Osteocyte (in vitro differentiated cells): ENCODE results near the gene MYH9. TPM values are rescaled to one million over a fixed set of nuclear protein-coding genes. Genes with fewer than 3 reads are reported as not detected.

Source experiments
- DNase-seq: peaks from one replicate; pipeline ENCODE4 v3.0.0; 2021; ENCODE audit warnings: mixed read lengths; ENCODE audit not compliant: unreplicated experiment; ENCODE audit errors: extremely low spot score
- H3K27ac Mint-ChIP-seq: one replicate; pipeline ENCODE4 v1.8.0; 2021; ENCODE audit warnings: mild to moderate bottlenecking, mixed read lengths; ENCODE audit not compliant: unreplicated experiment
- H3K27me3 Mint-ChIP-seq: one replicate; pipeline ENCODE4 v1.8.0; 2021; ENCODE audit warnings: mixed read lengths; ENCODE audit not compliant: unreplicated experiment
- H3K36me3 Mint-ChIP-seq: one replicate; pipeline ENCODE4 v1.8.0; 2021; ENCODE audit warnings: mixed read lengths; ENCODE audit not compliant: unreplicated experiment
- H3K4me1 Mint-ChIP-seq: one replicate; pipeline ENCODE4 v1.8.0; 2021; ENCODE audit warnings: mixed read lengths; ENCODE audit not compliant: unreplicated experiment
- H3K4me3 Mint-ChIP-seq: one replicate; pipeline ENCODE4 v1.8.0; 2021; ENCODE audit warnings: mild to moderate bottlenecking, moderate library complexity, mixed read lengths; ENCODE audit not compliant: unreplicated experiment
- H3K9me3 Mint-ChIP-seq: one replicate; pipeline ENCODE4 v1.8.0; 2021; ENCODE audit warnings: mixed read lengths; ENCODE audit not compliant: unreplicated experiment
- microRNA-seq: library from miRNA; unstranded; fragments of <30 nt; microRNA quantifications from one replicate; pipeline ENCODE4 v1.1.0, GENCODE V29; 2020; ENCODE audit not compliant: unreplicated experiment
- total RNA-seq: library from RNA; stranded (reverse); gene quantifications from 2 replicates; pipeline ENCODE4 v1.2.1, GENCODE V29; 2021
- TF ChIP-seq, protein P1 (sequence below): fragments of 200-600 bp; sonication (generic); IDR thresholded peaks from 2 replicates; pipeline ENCODE4 v1.5.0; 2021; ENCODE audit warnings: antibody characterized with exemption, mild to moderate bottlenecking, moderate library complexity

The MYH9 gene
- total RNA-seq, 1 donor from 2014 or later, result 938 TPM

DNA sequence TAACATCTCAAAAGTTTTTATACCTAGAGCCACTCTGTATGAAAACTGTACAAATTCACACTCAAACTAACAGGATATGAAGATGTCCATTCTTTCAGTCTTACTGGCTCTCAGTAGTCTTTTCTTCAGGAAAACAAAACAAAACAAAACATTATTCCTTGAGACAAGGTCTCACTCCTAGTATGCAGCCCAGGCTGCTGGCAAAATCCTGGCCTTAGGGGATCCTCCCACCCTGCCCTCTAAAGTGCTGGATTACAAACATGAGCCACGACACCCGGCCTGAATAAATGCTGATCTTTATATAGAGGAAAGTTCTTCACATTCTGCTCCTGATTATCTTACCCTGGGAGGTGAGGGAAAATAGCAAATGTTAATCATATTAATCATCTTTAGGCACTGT lies 153.6 kb downstream of the MYH9 start:
- Mint-ChIP-seq H3K4me1 (peaks cover 56% of the 10 kb centered on the region), H3K27me3 (no peaks in the 10 kb centered on the region), H3K27ac (peak overlapping the region; percentile 33), H3K4me3 (no peak overlapping the region), H3K36me3 (peaks cover 62% of the 10 kb centered on the region), H3K9me3 (peaks cover 7% of the 10 kb centered on the region)
- TF ChIP-seq, protein P1, sequence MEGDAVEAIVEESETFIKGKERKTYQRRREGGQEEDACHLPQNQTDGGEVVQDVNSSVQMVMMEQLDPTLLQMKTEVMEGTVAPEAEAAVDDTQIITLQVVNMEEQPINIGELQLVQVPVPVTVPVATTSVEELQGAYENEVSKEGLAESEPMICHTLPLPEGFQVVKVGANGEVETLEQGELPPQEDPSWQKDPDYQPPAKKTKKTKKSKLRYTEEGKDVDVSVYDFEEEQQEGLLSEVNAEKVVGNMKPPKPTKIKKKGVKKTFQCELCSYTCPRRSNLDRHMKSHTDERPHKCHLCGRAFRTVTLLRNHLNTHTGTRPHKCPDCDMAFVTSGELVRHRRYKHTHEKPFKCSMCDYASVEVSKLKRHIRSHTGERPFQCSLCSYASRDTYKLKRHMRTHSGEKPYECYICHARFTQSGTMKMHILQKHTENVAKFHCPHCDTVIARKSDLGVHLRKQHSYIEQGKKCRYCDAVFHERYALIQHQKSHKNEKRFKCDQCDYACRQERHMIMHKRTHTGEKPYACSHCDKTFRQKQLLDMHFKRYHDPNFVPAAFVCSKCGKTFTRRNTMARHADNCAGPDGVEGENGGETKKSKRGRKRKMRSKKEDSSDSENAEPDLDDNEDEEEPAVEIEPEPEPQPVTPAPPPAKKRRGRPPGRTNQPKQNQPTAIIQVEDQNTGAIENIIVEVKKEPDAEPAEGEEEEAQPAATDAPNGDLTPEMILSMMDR, result no peak
- DNase-seq, result no peak

DNA sequence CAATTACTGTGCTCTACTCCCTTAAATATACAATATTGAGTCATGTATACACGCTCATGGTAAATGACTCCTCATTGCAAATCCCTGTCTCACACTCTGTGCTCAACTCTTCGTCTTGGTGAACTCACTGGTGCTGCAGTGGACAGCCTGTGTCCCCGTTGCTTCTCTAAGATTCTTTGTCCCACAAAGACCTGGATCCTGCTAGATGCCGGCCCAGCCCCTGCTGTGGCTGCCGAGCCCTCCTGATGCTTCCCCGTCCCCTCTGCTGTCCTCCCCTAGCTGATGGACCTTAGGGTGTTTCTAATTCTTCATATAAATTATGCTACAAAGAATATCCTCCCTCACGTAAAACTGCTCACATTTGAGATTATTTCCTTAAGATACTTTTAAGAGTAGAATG lies 154.0 kb downstream of the MYH9 start:
- TF ChIP-seq, protein P1, result no peak
- no peak overlapping the region for H3K27ac Mint-ChIP-seq
- peaks cover 7% of the 10 kb centered on the region for H3K9me3 Mint-ChIP-seq
- peaks cover 66% of the 10 kb centered on the region for H3K36me3 Mint-ChIP-seq
- H3K4me1 Mint-ChIP-seq, result peaks cover 53% of the 10 kb centered on the region
- no peaks in the 10 kb centered on the region for H3K27me3 Mint-ChIP-seq
- no peak overlapping the region for H3K4me3 Mint-ChIP-seq
- no peak for DNase-seq

DNA sequence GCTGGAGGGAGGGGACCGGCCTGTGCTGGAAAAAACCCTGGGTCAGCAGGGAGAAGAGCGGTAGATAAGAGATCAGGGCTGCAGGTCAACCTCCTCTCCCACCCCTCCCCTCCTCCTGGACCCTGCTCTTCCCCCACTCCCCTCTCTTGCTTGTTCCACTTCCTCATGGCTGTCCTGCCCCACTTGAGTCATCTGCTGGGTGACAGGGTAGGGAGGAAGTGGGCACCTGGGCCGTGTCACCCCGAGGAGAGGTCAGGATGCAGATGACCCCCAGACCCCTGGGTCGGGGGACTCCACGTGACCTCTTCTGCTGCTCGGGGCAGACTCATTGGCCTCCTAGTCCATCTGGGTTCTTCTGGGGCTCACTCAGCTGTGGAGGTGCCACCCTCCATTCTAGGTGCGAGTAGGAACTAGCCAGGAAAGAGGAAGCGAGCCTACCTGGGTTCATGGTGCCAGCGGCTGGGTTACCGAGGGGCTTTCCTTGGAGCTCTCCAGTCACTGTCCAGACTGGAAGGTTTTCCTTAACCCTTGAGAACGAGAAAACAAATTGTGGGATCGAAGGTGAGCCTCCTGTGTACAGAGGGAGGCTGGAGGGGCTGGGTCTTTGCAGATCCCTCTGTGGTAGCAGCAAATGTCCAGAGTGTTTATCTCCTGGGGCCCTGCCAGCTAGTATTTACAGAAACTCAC lies 154.9 kb downstream of the MYH9 start:
- H3K4me1 Mint-ChIP-seq, result peaks cover 44% of the 10 kb centered on the region
- H3K36me3 Mint-ChIP-seq, result peaks cover 69% of the 10 kb centered on the region
- H3K4me3 Mint-ChIP-seq, result no peak overlapping the region
- peaks cover 7% of the 10 kb centered on the region for H3K9me3 Mint-ChIP-seq
- TF ChIP-seq, protein P1, result no peak
- no peak overlapping the region for H3K27ac Mint-ChIP-seq
- H3K27me3 Mint-ChIP-seq, result no peaks in the 10 kb centered on the region
- DNase-seq, result no peak

Small RNAs within 50 kb of the gene (microRNA-seq; reads per million reads assigned to microRNA genes)
- gene MIR6819, result 3.3 reads per million

Other genes with a start within 250 kb of the MYH9 start
- gene APOL3, start 227.2 kb downstream of the MYH9 start, total RNA-seq, result 10.1 and 10.8 TPM in 2 replicates
- 0.13 TPM in 1 of 2 replicates, not detected in the other for gene APOL4, start 186.2 kb downstream of the MYH9 start, total RNA-seq
- 53.5 and 59.9 TPM in 2 replicates for gene APOL2, start 148.4 kb downstream of the MYH9 start, total RNA-seq
- gene APOL1, start 134.8 kb downstream of the MYH9 start, total RNA-seq, result 16.2 and 19.5 TPM in 2 replicates
- 67.4 and 70.0 TPM in 2 replicates for gene TXN2, start 93.7 kb upstream of the MYH9 start, total RNA-seq
- gene FOXRED2, start 119.1 kb upstream of the MYH9 start, total RNA-seq, result 48.0 and 48.9 TPM in 2 replicates
- 150 and 155 TPM in 2 replicates for gene EIF3D, start 141.2 kb upstream of the MYH9 start, total RNA-seq